ENCODE data around the gene PM20D1.
"Not testable (repeated sequence)": the region's sequence is repeated elsewhere in the genome, so short reads cannot be mapped to it uniquely, and the experiment has no call there.

PM20D1 gene

DNA sequence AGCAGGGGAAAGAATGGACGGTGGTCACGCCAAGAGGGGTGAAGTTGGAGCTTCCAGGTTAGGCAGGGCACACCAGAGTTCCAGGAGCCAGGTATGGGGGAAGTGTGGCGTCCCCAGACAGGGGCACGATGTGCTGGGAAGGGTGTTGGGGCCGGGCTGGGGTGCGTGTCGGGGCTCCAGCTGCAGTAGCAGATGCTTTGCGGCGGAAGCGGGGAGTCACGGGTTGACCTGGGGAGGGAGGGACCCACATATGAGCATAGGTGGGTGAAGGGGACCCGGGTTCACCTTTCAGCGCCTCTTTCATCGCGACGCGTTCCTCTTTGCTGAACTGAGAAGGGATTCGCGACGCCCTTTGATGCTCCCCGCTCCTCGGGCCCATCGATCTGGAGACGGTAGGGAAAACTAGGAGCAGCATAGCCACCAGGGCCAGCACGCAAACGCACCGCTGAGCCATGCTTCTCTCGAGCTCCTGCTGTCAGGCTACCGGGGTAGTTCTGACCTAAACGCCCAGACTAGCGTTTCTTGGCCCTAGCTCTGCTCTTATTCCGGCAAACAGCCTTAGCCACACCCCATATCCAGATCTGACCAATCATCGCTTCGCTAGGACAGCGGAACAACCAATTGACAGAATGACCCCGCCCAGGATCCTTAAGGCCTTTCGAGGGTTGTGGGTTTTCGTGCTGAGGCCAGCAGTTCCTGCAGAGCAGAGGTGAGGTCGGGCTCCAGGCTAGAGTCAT is at the start of gene PM20D1:
TSS of gene PM20D1 (minus strand) at position 514 of the 737 bp plus-strand sequence. CDS start at position 454, 60 bp downstream.
- DNase-seq (ENCODE audit: insufficient read length, low spot score) (peak; percentile 20), FAIRE-seq (no peak)

DNA sequence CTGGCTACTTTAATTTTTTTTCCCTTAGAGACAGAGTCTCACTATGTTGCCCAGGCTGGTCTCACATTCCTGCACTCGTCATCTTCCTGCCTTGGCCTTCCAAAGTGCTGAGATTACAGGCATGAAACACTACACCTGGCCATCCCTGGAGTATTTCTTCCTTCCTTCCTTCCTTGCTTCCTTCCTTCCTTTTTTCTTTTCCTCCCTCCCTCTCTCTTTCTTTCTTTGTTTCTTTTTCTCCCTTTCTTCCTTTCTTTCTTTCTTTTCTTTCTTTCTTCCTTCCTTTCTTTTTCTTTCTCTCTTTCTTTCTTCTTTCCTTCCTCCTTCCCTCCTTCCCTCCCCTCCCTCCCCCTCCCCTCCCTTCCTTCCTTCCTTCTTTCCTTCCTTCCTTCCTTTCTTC is 46.4 kb upstream of the PM20D1 start:
- no peak for FAIRE-seq
- no peak for DNase-seq (ENCODE audit: insufficient read length, low spot score)

- not testable (repeated sequence) for FAIRE-seq; DNase-seq (ENCODE audit: insufficient read length, low spot score)
These were observed 44.2 kb upstream of the PM20D1 start for GRCh38 chr1:205894119-205894518.

DNA sequence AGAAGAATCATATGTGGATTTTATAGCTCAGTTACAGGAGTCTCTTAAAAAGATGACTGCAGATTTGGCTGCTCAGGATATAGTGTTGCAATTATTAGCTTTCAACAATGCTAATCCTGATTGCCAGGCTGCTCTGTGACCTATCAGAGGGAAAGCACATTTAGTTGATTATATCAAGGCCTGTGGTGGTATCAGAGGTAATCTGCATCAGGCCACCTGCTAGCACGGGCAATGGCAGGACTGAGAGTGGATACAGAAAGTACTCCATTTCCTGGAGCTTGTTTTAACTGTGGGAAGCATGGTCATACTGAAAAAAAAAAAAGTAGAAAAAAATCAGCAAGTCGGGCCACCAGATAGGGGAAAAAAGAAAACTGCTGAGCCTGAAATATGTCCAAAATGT is 42.2 kb upstream of the PM20D1 start:
- DNase-seq (ENCODE audit: insufficient read length, low spot score); FAIRE-seq: not testable (repeated sequence)

DNA sequence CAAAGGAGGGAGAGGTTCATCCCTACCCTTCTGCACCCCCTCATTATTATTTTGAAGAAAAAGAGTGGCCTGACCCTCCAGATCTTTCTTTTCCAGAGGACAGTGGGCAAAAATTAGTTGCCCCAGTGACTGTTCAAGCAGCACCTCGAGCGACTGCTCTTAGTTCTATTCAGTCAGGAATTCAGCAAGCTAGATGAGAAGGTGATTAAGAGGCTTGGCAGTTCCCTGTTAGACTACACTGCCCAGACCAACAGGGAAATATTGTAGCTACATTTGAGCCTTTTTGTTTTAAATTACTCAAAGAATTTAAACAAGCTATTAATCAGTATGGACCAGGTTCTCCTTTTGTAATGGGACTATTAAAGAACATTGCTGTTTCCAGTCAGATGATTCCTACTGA is 41.5 kb upstream of the PM20D1 start:
- not testable (repeated sequence) for DNase-seq (ENCODE audit: insufficient read length, low spot score); FAIRE-seq

GRCh38 chr1:205890631-205891030 is 40.7 kb upstream of the PM20D1 start:
- DNase-seq (ENCODE audit: insufficient read length, low spot score); FAIRE-seq: not testable (repeated sequence)

DNA sequence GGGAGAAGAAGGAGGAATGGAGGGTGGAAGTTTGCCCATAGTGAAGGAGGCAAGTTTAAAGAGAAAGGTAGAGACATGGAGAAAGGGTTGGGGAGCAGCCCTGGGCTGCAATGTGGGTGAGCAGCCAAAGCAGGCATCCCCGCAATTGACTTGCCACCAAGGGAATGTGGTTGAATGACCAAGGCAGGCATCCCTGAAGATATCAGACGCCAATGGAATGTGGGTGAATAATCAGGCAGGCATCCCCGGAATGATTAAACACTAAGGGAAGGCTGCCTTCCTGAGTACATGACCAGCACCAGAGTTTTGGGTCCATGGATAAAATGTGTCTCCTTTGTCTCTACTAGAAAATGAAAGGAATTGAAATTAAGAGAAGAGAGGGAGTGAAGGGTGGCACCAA is 39.8 kb upstream of the PM20D1 start:
- not testable (repeated sequence) for DNase-seq (ENCODE audit: insufficient read length, low spot score); FAIRE-seq

DNA sequence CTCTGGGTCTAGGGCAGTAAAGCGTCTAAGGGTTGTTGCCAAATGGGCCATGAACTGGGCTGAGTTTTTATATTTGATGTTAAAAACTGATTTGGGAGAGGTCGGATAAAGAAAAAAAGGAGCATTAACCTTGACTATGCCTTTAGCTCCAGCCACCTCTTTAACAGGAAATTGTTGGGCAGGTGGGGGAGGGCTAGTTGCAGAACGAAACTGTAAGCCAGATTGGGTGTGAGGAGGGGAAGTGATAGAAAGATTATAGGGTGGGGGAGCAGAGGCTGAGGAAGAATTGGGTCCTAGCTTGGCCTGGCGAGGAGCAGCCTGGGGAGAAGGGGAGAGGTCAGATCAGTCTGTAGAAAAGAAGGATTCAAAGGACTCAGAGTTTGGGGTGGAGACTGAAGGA is 39.1 kb upstream of the PM20D1 start:
- not testable (repeated sequence) for DNase-seq (ENCODE audit: insufficient read length, low spot score); FAIRE-seq

DNA sequence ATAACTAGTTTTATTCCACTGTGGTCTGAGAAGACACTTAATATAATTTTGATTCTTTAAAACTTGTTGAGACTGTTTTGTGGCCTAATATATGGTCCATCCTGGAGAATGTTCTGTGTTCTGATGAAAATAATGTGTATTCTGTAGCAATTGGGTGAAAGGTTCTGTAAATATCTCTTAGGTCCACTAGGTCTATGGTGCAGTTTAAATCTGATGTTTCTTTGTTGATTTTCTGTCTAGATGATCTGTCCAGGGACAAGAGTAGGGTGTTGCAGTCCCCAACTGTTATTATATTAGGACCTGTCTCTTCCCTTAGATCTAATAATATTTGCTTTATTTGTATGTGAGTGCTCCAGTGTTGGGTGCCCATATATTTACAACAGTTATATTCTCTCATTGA is 33.9 kb upstream of the PM20D1 start:
- DNase-seq (ENCODE audit: insufficient read length, low spot score): no peak

GRCh38 chr1:205880923-205881322 is 31.0 kb upstream of the PM20D1 start:
- FAIRE-seq: no peak
- no peak for DNase-seq (ENCODE audit: insufficient read length, low spot score)

More for the DNA sequence above, 33.9 kb upstream of the PM20D1 start:
- no peak for FAIRE-seq

DNA sequence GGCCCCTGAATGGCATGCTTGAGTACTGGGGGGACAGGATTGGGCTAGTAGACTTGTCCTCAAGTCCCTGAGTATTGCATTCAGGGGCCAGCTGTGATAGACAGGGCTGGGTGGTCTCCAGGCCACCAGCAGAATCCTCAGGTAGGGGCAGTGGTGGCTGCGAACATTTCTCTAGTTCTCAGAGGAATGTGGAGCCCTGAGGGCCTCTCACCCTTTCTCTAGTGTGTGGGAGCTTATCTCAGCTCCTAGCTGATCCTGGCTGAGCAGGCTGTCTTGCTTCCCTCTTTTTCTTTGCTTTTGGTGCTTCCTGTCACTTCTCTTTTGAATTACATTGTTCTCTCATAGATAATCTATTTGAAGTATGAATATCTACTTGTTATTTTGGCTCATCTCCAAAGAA is 30.0 kb upstream of the PM20D1 start:
- DNase-seq (ENCODE audit: insufficient read length, low spot score) (no peak), FAIRE-seq (no peak)

- DNase-seq (ENCODE audit: insufficient read length, low spot score): no peak
- no peak for FAIRE-seq
These were observed 28.1 kb upstream of the PM20D1 start for GRCh38 chr1:205878026-205878425.

GRCh38 chr1:205873148-205873547 is 23.2 kb upstream of the PM20D1 start:
- FAIRE-seq; DNase-seq (ENCODE audit: insufficient read length, low spot score): not testable (repeated sequence)

DNA sequence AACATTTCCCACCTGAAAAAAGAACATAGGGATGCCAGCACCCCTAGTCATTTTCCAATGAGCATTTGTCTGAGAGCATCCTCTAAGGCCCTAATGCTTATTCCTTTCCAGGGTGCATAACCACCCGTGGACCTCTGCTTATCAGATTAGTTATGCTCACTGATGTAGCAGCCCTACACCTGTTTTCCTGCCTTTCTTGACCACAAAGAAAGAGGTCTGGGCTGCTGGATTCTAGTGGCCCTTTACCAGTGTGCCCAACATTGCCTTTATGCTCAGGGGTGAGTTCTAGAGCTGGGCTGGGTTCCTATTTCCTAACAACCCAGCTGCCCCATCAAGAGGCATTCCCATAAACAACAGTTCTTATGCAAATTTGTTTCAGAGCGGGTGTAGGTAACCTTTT is 20.3 kb upstream of the PM20D1 start:
- no peak for DNase-seq (ENCODE audit: insufficient read length, low spot score)

GRCh38 chr1:205861540-205861939 is 11.6 kb upstream of the PM20D1 start:
- FAIRE-seq (no peak), DNase-seq (ENCODE audit: insufficient read length, low spot score) (no peak)

More for the DNA sequence above, 20.3 kb upstream of the PM20D1 start:
- no peak for FAIRE-seq

DNA sequence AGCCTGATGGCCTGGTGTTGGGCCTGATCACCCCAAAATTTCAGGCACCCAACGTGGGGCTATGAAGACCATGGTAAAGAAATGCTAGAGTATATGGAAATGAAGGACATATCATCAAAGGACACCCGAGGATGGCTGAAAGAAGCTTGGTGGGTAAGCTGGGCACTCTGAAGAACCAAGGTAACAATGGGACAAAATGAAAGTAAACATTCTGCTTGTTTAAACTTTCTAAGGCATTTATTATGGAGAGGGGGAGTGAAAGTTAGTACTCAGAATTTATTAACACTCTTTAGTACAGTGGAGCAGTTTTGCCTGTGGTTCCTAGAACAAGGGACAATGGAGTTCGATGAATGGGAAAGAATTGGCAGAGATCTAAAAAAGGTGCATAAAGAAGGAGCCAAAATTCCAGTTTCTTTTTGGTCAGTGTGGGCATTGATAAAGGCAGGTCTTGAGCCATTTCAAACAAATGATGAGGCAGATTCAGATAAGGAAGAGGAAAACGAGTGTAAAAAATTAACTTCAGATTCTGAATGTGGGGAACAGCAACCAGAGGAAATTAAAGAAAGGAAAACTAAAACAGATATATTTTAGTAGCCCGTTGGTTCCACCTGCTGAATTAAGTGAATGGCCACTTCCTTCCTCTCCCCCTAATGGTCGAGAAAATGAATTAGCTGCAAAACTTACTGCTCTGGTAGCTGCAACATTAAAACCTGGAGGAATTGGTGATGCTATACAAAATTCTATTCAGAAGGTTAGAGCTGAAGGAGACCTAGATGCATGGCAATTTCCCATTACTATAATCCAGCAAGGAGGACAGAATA is 8.4 kb upstream of the PM20D1 start:
- FAIRE-seq (no peak), DNase-seq (ENCODE audit: insufficient read length, low spot score) (no peak)

GRCh38 chr1:205857501-205857900 is 7.6 kb upstream of the PM20D1 start:
- FAIRE-seq; DNase-seq (ENCODE audit: insufficient read length, low spot score): not testable (repeated sequence)

- no peak for DNase-seq (ENCODE audit: insufficient read length, low spot score)
- no peak for FAIRE-seq
These were observed 6.5 kb upstream of the PM20D1 start for GRCh38 chr1:205856433-205856832.

DNA sequence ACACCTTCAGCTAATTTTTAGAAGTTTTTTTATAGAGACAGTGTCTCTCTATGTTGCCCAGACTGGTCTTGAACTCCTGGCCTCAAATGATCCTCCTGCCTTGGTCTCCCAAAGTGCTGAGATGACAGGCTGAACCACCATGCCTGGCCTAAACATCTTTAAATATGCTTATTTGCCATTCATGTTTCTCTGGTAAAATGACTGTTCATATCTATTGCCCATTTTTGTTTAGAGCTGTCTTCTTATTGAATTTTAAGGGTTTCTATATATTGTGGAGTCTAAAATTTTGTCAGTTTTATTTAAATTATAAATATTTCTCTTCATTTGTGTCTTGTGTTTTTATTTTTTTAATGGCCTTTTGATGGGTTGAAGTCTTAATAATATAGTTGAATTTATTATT is 3.0 kb upstream of the PM20D1 start:
- FAIRE-seq: no peak
- DNase-seq (ENCODE audit: insufficient read length, low spot score): no peak

- FAIRE-seq: no peak
These were observed 2.1 kb upstream of the PM20D1 start for GRCh38 chr1:205851993-205852392.

GRCh38 chr1:205843036-205843859 is 6.7 kb downstream of the PM20D1 start:
- DNase-seq (ENCODE audit: insufficient read length, low spot score) (no peak), FAIRE-seq (no peak)

More at GRCh38 chr1:205851993-205852392, 2.1 kb upstream of the PM20D1 start:
- DNase-seq (ENCODE audit: insufficient read length, low spot score): no peak

All from GM19239 (cell line).